Stimulated activated CD8-positive, alpha-beta memory T cell treated with anti-CD3 and anti-CD28 coated beads, Interleukin-12 subunit alpha, Interleukin-12 subunit beta, amount 100 ng/mL, for 24 hours (primary cell): ENCODE results near the gene RNFT1.
"Not testable (repeated sequence)": the region's sequence is repeated elsewhere in the genome, so short reads cannot be mapped to it uniquely, and the experiment has no call there.

Source experiments
- DNase-seq: peaks from one replicate; pipeline ENCODE4 v3.0.0-alpha.2; 2020; ENCODE audit errors: extremely low read depth

The RNFT1 gene

GRCh38 chr17:59964482-59965328 lies at the start of gene RNFT1:
RNFT1 (minus strand) TSS chr17:59964740; CDS start chr17:59964663, 77 bp downstream.
- peak; percentile 85 for DNase-seq

DNA sequence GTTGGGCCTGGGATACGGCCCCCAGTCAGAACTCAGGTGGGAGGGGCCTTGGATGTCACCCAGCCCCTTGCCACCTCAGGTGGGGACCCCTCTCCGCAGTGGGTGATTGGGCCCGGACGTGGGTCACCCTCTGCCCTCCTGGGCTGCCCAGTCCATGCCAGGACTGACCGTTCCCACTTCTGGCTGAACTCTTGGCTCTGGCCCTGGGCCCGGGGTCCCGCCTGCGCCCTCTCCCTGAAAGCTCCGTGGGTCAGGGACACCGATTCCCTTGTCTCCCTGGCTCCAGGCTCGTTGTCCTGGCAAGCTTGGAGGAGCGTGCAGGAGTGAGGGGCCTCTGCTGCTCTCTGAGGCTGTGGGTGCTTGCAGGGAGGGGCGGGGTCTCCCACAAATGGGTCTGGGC lies 44.8 kb upstream of the RNFT1 start:
- DNase-seq = not testable (repeated sequence)

GRCh38 chr17:60008377-60008776 lies 43.8 kb upstream of the RNFT1 start:
- not testable (repeated sequence) for DNase-seq

- DNase-seq = no peak
These were observed 41.6 kb upstream of the RNFT1 start for GRCh38 chr17:60006160-60006559.

- not testable (repeated sequence) for DNase-seq
These were observed 40.0 kb upstream of the RNFT1 start for GRCh38 chr17:60004561-60004960.

DNA sequence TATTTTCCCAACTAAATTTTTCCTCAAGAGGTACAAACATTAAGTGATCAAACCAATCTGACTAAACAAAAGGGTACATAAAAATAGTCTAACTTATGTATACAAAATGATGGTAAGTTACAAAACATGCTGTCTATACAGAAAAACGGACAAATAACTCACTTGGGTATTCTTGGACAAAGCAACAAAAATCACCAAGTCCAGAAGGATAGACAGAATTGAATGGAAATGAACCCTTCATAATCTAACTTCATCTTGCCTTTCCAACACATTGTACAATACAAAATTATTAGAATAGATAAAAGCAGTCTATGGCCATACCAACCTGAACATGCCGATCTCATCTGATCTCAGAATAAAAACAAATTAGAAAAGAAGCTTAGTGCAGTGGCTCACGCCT lies 37.9 kb upstream of the RNFT1 start:
- not testable (repeated sequence) for DNase-seq

DNA sequence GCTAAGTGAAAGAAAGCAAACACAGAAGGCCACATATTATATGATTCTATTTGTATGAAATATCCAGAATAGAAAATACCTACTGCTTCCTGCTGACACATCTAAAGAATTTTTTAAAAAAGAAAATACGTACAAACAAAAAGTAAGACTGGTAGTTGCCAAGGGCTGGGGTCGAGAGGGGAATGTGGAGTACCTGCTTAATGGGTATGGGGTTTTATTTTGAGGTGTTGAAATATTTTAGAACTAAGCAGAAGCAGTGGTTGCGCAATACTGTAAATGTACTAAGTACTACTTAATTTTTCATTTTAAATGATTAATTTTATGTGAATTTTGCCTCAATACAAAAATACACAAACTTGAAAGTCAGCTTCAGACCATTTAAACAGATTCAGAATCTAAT lies 32.1 kb upstream of the RNFT1 start:
- DNase-seq = not testable (repeated sequence)

DNA sequence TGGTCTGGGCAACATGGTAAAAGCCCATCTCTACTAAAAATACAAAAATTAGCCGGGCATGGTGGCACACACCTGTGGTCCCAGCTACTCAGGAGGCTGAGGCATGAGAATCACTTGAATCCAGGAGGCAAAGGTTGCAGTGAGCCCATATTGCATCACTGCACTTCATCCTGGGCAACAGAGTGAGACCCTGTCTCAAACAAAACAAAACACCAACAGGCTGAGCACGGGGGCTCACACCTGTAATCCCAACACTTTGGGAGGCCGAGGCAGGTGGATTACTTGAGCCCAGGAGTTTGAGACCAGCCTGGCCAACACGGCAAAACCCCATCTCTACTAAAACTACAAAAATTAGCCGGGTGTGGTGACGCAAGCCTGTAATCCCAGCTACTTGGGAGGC lies 10.6 kb upstream of the RNFT1 start:
- not testable (repeated sequence) for DNase-seq

- DNase-seq = not testable (repeated sequence)
These were observed 8.9 kb upstream of the RNFT1 start for GRCh38 chr17:59973483-59973882.

DNA sequence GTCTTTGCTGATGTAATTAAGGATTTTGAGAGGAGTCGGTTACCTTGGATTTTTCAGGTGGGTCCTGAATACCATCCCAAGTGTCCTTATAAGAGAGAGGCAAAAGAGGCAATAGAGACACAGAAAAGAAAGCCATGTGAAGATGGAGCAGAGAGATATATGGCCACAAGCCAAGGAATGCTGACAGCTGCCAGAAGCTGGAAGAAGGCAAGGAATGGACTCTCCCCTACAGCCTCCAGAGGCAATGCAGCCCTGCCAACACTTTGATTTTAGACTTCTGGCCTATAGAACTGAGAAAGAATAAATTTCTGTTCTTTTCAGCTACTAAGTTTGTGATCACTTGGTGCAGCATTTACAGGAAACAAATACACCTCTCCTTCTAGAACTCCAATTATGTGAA lies 8.2 kb upstream of the RNFT1 start:
- no peak for DNase-seq

GRCh38 chr17:59971771-59972170 lies 7.2 kb upstream of the RNFT1 start:
- not testable (repeated sequence) for DNase-seq

- DNase-seq = peak; percentile 31
These were observed 630 bp downstream of the RNFT1 start for GRCh38 chr17:59963738-59964481.

GRCh38 chr17:59962739-59963318 lies 1.7 kb downstream of the RNFT1 start:
- DNase-seq = no peak

DNA sequence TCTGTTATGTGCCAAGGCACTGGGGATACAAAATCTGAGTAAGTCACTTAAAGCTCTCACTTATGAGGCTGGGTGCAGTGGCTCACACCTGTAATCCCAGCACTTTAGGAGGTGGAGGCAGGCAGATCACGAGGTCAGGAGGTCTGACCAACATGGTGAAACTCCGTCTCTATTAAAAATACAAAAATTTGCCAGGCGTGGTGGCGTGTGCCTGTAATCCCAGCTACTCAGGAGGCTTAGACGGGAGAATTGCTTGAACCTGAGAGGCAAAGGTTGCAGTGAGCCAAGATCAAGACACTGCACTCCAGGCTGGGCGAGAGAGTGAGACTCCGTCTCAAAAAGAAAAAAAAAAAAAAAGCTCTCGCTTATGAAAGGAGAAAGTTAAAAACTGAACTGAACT lies 5.0 kb downstream of the RNFT1 start:
- DNase-seq = not testable (repeated sequence)

GRCh38 chr17:59954856-59955255 lies 9.7 kb downstream of the RNFT1 start:
- DNase-seq = no peak

DNA sequence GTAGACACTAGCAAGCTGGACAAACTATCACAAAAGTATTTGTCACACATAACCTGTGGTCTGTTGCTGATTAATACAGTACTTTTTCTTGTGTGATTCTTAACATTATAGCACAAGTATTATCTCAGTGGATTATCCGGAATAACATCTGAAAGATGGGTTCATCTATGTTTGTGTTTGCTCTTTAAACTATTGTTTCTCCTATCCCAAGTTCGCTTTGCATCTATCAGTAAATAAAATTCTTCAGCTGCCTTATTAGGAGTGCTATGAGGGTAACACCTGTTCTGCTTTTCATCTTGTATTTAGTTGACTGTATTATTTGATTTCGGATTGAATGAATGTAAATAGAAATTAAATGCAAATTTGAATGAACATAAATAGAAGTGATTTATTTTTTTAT lies 14.5 kb downstream of the RNFT1 start:
- no peak for DNase-seq

- DNase-seq = not testable (repeated sequence)
These were observed 17.2 kb downstream of the RNFT1 start for GRCh38 chr17:59947310-59947709.

DNA sequence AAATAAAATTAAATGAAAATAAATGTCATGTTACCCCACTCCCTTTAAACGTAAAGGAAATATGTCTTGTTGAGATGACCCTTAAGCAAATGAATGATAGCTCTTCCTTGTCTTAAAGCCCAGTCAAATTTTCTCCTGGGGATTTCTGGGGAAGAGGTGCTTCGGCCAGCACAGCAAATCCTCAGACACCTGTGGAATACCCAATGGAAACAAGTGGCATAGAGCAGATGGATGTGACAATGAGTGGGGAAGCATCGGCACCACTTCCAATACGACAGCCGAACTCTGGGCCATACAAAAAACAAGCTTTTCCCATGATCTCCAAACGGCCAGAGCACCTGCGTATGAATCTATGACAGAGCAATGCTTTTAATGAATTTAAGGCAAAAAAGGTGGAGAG lies 18.1 kb downstream of the RNFT1 start:
- DNase-seq = not testable (repeated sequence)

DNA sequence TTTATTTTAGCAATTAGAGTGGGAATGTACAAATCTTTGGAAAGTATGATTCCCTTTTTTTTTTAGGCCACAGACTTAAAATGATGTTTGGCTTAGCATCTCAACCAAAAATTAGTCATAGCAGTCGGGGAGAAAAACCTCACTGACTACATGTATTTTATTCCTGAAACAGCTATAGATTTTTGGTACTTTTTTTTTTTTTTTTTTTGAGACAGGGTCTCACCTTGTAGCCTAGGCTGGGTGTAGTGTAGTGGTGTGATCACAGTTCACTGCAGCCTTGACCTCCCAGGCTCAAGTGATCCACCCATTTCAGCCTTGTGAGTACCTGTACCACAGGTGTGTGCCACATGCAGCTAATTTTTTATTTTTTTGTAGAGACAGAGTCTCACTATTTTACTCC lies 23.4 kb downstream of the RNFT1 start:
- no peak for DNase-seq

GRCh38 chr17:59940697-59941096 lies 23.8 kb downstream of the RNFT1 start:
- not testable (repeated sequence) for DNase-seq

DNA sequence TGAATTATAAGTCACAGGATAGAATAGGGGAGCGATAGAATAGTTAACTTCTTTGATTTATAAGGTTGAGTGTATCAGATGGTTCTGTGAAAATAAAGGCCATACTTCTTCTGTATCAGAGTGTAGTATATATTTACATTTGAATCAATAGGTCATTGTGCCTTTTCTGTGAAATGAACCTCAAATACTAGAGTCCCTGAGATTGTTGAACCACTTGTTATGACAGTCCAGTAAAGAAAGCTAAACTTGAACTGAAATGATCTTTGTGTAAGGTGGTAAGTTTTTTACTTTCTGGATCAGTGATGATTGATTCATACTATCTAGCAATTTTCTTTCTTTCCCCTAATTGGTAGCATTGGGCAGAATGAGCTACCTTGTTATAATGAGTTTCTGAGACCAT lies 31.2 kb downstream of the RNFT1 start:
- DNase-seq = not testable (repeated sequence)

DNA sequence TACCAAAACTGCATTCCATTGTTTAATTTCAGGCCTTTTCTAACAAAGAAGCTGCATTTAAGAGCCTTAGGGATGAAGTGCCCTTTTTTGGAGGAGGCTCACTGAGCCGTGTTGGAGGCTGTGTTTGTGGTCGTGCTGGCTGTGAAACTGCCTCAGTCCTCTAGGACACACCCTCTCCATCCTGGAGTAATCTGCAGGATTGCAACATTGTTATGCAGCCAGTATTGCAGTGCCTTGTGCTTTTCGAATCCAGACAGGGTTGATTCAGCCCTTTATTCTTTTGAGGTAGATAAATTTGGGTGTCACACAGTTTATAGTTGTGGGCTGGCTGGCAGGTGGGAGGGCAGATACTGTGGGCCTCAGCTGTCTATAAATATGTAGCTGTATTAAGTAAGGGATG lies 33.8 kb downstream of the RNFT1 start:
- not testable (repeated sequence) for DNase-seq
